GM18498 (cell line): ENCODE data around the gene GABBR2.

Experiments used
- ATAC-seq: cut with Tn5 transposase; IDR thresholded peaks from one replicate; pipeline ENCODE4 v1.9.1; 2021; ENCODE audit warnings: mild to moderate bottlenecking, moderate library complexity; ENCODE audit not compliant: unreplicated experiment

GABBR2 gene

GRCh38 chr9:98639133-98639532, 69.6 kb downstream of the GABBR2 start:
- ATAC-seq, result no peak

GRCh38 chr9:98637381-98637780, 71.4 kb downstream of the GABBR2 start:
- ATAC-seq, result no peak

GRCh38 chr9:98635374-98635773, 73.4 kb downstream of the GABBR2 start:
- ATAC-seq, result no peak

- ATAC-seq, result no peak
Measured at GRCh38 chr9:98634685-98635336, 73.9 kb downstream of the GABBR2 start.

GRCh38 chr9:98632839-98633238, 75.9 kb downstream of the GABBR2 start:
- no peak for ATAC-seq

- ATAC-seq, result no peak
Measured at GRCh38 chr9:98627296-98627695, 81.4 kb downstream of the GABBR2 start.

- no peak for ATAC-seq
Measured at GRCh38 chr9:98625728-98626127, 83.0 kb downstream of the GABBR2 start.

GRCh38 chr9:98619788-98620187, 88.9 kb downstream of the GABBR2 start:
- no peak for ATAC-seq

- no peak for ATAC-seq
Measured at GRCh38 chr9:98615633-98616032, 93.1 kb downstream of the GABBR2 start.

- ATAC-seq, result no peak
Measured at GRCh38 chr9:98614941-98615340, 93.8 kb downstream of the GABBR2 start.

GRCh38 chr9:98612061-98612752, 96.5 kb downstream of the GABBR2 start:
- no peak for ATAC-seq

GRCh38 chr9:98611319-98611718, 97.4 kb downstream of the GABBR2 start:
- ATAC-seq, result no peak

GRCh38 chr9:98610711-98611110, 98.0 kb downstream of the GABBR2 start:
- no peak for ATAC-seq

GRCh38 chr9:98610211-98610610, 98.5 kb downstream of the GABBR2 start:
- no peak for ATAC-seq

- ATAC-seq, result no peak
Measured at GRCh38 chr9:98609646-98610045, 99.1 kb downstream of the GABBR2 start.

- ATAC-seq, result no peak
Measured at GRCh38 chr9:98607787-98608186, 100.9 kb downstream of the GABBR2 start.

- ATAC-seq, result no peak
Measured at GRCh38 chr9:98607152-98607551, 101.6 kb downstream of the GABBR2 start.

- no peak for ATAC-seq
Measured at GRCh38 chr9:98606730-98607129, 102.0 kb downstream of the GABBR2 start.

- no peak for ATAC-seq
Measured at GRCh38 chr9:98605116-98605515, 103.6 kb downstream of the GABBR2 start.

GRCh38 chr9:98603821-98604383, 104.8 kb downstream of the GABBR2 start:
- no peak for ATAC-seq

GRCh38 chr9:98602839-98603500, 105.8 kb downstream of the GABBR2 start:
- no peak for ATAC-seq

- ATAC-seq, result no peak
Measured at GRCh38 chr9:98600631-98601030, 108.1 kb downstream of the GABBR2 start.
